HG02840 (cell line): ENCODE measurements around the gene PTPRG.

ENCODE experiments used
- ATAC-seq: cut with Tn5 transposase; IDR thresholded peaks from one replicate; pipeline ENCODE4 v1.9.1; 2021; ENCODE audit warnings: mild to moderate bottlenecking, moderate library complexity, moderate number of reproducible peaks; ENCODE audit not compliant: unreplicated experiment, low FRiP score

PTPRG gene

DNA sequence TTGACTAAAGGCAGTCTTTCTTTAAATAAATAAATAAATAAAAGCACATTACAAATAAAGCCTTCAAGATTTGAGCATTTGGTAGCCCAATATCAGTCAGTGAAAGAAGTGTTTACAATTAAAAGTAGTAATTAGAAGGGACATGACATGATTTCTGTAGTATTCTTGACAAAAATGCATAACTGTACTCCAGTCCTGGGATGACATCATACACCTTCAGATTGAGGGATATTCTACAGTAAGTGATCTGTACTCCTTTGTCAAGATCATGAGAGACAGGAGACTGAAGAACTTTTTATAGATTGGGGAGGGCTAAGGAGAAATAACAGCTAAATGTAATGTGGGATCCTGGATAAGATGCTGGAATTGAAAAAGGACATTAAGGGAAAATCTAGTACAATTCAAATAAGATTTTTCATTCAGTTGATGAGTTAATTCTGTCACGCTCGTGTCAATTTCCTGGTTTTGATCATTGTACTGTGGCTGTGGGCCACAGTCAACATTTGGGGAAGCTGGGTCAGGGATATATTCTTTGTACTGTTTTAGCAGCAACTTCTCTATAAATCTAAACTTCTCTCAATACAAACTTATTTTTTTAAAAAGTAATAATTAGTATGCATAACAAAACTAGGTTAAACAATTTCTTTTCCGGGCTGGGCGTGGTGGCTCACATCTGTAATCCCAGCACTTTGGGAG lies 314.8 kb downstream of the PTPRG start:
- ATAC-seq = no peak

DNA sequence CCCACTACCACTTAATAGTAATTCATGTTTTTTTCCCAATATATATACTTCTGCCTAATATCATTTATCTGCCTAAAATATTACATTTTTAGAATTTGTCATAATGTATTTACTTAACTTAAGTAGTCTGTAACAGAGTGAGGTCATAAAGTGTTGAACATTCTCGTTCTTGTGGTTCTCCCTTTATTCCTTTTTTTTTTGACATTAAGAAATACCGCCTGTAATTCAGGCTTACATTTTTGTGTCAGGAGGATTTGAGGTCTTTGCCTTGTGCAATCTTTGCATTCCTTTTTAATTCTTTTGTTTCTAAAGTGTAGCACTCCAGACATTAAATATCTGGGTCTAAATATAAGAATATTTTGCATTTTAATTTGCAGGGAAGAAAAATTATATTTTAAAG lies 315.4 kb downstream of the PTPRG start:
- no peak for ATAC-seq

DNA sequence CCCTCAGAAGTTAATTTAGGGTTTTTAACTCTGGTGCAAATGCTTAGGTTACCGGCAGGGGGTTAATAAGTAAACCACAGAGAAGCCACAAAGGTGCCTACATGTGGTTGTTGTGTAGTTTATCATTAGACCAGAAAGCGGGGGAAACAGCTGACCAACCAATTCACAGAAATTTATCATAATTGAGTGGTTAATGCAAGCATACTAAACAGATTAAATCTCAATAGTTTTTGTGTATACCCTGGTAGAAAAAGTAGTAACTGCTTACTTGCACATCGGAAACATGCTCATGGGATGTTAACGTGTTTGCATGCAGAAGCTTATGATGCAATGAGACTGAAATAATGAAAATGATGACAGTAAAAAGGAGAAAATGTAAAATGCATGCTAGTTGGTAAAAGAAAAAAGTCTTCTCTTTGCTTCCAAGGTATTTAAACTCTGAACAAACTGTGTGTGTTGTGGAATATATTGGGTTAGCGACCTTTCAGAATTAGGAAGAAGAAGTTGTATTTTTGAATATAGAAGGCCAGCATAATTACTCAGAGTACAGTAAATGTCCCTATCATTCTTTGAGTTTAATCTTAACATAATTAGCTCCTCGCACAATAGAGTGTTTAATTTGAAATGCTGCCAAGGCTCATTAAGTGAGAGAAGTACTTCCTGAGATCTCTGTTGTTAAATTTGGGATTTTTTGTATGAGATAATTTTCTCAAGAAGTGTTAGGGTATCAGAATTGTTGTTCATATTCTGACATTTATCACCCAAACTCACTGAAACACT lies 316.2 kb downstream of the PTPRG start:
- peak; percentile 91 for ATAC-seq

GRCh38 chr3:61882253-61882652 lies 320.9 kb downstream of the PTPRG start:
- no peak for ATAC-seq

DNA sequence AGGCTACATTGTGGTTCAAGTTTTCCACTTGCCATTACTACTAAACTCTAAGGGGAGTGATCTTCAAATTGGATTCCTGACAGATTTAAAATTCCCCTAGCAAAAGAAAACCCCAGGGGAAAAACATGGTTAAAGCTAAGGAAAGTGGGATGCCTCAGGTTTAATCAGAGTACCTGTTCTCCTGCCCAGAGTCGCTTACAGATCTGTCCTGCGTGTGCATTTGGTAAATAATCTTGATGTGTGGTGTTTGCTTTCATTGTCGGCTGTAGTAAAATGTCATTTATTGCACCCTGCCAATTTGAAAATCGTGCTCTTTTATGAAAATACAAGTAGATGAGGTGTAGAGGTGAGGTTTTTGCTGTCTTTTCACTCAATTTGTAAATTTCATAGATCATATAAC lies 323.4 kb downstream of the PTPRG start:
- no peak for ATAC-seq

DNA sequence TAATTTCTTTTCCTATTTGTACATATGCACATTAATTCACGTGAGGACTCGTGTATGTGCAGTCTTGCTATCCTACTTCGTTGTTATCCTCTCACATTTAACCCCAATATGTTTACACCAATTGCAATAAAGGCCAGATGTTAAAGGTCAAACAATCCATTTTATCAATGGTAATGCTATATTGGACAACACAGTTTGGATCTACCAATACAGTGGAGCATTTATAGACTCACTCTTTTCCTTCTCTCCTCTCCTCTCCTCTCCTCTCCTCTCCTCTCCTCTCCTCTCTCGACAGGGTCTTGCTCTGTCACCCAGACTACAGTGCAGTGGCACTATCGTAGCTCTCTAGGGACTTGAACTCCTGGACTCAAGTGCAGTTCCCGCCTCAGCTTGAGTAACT lies 324.0 kb downstream of the PTPRG start:
- ATAC-seq = no peak

DNA sequence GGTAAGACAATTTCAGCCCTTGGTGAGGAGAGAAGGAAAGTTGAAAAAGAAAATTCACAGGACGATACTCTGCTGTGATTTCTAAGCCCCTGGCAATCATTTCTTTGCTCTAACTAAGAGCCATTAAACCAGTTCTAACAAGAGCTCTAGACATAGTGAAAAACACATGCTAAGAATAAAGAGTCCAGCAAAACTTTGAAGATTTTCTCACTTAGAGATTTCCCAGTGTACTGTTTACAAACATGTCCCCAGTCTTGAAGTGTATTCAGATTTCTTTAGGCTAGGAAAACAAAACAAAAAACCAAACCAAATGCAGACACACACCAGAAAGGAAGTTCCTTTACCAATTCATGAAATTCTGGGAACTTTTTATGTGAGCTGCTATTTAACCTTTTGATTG lies 325.8 kb downstream of the PTPRG start:
- ATAC-seq = no peak

GRCh38 chr3:61889259-61889658 lies 327.9 kb downstream of the PTPRG start:
- ATAC-seq = no peak

GRCh38 chr3:61890167-61890566 lies 328.8 kb downstream of the PTPRG start:
- no peak for ATAC-seq

DNA sequence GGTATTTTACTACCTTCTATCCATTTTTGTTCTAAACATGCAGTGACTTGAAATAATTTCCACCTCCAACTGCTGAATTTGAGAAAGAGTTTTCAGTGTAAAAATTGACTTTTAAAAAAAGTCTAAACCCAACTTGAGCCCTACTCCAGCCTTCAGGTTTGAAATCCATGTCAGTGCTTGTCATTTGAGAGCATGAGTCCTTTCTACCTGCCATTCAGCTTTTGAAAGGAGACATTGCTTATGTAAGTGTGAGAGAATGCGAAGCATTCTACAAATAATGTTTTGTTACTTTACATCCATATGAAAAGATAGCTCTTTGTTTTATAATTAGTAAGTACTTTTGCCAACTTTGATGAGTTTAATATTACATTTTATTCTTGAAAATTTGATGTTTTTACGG lies 329.2 kb downstream of the PTPRG start:
- no peak for ATAC-seq

DNA sequence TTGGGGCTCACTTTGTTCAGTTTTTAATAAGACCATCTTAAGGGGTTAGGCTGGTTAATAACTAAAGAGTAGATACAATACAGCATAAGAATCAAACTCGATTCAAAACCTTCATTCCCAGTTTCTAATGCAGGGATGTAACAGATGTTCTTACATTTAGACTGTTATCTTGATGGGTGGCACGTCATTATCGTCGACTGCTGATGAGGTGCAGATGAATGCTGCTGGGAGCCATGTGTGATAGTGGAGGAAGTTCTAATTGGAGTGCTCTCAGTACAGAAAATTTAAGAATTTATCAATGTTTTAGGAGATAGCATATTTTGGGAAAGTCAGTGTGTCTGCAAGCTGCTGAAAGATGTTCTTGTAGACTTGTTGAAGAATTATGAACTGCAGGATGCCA lies 331.5 kb downstream of the PTPRG start:
- ATAC-seq = no peak

DNA sequence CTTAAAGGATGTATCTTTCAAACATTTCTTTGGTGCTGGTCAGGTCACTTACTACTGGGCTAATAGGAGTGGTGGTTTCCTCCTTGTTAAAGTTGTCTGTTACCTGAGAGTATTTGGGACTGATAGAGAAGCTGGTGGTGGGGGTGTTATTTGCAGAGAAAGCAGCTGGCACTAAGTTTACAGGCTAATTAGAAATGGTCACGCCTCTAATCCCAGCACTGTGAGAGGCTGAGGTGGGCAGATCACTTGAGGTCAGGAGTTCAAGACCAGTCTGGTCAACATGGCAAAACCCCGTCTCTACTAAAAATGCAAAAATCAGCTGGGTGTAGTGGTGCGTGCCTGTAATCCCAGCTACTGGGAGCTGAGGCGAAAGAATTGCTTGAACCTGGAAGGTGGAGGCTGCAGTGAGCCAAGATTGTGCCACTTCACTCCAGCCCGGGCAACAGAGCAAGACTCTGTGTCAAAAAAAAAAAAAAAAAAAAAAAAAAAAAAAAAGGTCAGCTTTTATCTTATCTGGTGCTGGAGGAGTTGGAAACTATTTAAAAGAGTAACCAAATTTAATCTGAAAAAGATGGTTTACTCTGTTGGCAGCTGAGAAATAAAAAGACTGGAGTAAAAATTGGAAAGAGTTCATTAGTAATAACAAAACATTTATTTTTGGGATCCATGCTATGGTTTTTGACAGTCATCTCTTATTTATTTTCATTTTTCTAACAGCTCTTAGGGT lies 332.6 kb downstream of the PTPRG start:
- no peak for ATAC-seq

GRCh38 chr3:61894988-61895935 lies 333.9 kb downstream of the PTPRG start:
- ATAC-seq = peak; percentile 93

GRCh38 chr3:61896251-61896650 lies 334.9 kb downstream of the PTPRG start:
- ATAC-seq = no peak

GRCh38 chr3:61897848-61898247 lies 336.5 kb downstream of the PTPRG start:
- ATAC-seq = no peak

DNA sequence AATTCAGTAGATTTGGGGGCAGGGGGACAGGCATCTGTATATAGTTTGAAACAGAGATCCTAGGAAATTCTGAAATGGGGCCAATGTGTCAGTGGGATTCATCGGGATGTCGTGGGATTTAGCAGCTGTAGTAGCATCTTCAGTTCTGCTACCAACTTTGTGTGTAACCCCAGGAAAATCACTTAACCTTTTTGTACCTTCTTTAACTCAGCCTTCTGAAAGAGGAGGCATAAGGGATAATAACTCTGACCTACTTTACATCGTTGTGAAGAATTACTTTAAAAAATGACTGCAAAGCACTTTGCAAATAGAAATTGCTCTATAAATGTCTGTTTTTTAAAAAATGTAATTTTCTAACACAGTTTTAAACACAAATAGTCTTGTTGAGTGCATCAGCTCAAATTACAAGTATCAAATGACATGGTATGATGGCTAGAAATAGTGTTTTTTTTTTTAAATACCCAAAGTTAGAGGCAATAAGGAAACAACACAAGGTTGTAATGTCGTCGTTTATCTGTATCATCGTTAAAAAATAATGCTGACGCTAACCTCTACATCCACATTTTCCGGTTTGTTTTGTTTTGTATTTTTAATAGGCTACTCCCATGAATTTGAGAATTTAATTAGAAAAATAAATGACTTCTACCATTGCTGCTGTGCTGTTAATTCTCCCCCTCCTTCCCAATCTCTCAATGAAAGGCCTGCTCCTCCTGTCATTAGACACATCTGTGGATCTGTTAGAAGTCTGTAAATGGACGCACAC lies 338.5 kb downstream of the PTPRG start:
- no peak for ATAC-seq

DNA sequence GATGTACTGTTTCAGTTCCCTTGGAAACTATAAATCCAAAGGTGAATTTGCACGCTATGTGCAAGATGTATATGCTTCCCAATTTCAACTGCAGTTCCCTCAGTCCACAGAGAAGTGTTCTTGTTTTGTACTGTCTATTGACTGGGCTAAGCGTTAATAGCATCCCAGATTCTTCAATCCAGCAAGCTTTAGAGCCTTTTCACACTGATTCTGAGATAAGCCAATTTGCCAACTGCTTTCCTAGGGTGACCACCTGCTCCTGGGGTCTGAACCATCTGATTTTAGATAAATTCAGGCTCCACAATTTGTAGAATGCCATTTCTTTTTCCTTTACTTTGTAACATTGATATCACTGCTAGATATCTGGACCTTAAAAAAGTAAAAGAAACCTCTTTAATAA lies 340.1 kb downstream of the PTPRG start:
- no peak for ATAC-seq

DNA sequence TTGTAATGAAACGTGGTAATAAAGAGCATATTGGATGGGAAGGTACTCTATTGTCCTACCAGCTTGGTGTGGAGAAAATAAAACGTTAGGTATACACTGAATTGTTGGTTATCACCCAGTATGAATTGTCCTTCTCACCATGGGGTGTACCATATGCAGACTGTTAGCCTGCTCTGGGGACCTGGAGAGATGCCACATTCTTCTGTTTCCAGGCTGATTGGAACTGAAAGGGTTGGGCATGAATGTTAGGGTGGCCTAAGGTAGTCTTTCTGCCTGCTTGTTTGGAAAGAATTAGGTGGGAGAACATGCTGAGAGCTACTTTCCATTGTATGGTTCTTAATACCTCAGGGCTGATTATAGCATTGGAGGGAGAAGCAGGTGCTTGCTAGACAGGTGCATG lies 340.6 kb downstream of the PTPRG start:
- no peak for ATAC-seq

DNA sequence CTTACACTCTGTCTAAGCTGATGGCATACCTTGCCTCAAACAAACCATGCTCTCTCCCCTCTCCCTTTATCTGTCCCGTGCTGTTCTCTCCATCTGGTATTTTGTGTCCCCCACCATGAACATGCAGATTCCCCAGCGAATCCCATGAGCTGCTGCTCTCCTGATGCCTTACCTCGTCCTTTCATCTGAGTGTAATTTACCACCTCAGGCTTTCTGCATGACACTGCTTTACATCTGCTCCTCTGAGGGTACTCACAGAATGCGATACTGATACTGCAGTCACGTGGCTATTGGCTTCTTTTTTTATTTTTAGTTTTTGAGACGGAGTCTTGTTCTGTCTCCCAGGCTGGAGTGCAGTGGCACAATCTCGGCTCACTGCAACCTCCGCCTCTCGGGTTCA lies 341.7 kb downstream of the PTPRG start:
- ATAC-seq = no peak
